GM18508 (cell line): ENCODE results near the gene DMKN.
"Not testable (repeated sequence)": the region's sequence is repeated elsewhere in the genome, so short reads cannot be mapped to it uniquely, and the experiment has no call there.

Source experiments
- ATAC-seq: cut with Tn5 transposase; IDR thresholded peaks from one replicate; pipeline ENCODE4 v1.9.1; 2021; ENCODE audit warnings: moderate number of reproducible peaks; ENCODE audit not compliant: insufficient read depth, unreplicated experiment

The DMKN gene

GRCh38 chr19:35501684-35502083 lies 11.8 kb downstream of the DMKN start:
- no peak for ATAC-seq

GRCh38 chr19:35500611-35501010 lies 12.8 kb downstream of the DMKN start:
- no peak for ATAC-seq

- ATAC-seq = no peak
These were observed 14.4 kb downstream of the DMKN start for GRCh38 chr19:35498984-35499527.

GRCh38 chr19:35498220-35498619 lies 15.2 kb downstream of the DMKN start:
- no peak for ATAC-seq

- no peak for ATAC-seq
These were observed 16.0 kb downstream of the DMKN start for GRCh38 chr19:35497406-35497805.

GRCh38 chr19:35495107-35496064 lies 18.1 kb downstream of the DMKN start:
- no peak for ATAC-seq

- ATAC-seq = no peak
These were observed 19.5 kb downstream of the DMKN start for GRCh38 chr19:35493971-35494370.

- no peak for ATAC-seq
These were observed 21.6 kb downstream of the DMKN start for GRCh38 chr19:35491836-35492360.

- no peak for ATAC-seq
These were observed 23.1 kb downstream of the DMKN start, which contains the start of gene KRTDAP for GRCh38 chr19:35490364-35490763. Gene KRTDAP, minus strand, starts transcription at chr19:35490464. Its CDS starts 22 bp downstream, at chr19:35490442.

- no peak for ATAC-seq
These were observed 24.8 kb downstream of the DMKN start for GRCh38 chr19:35488677-35489076.

- ATAC-seq = no peak
These were observed 25.7 kb downstream of the DMKN start for GRCh38 chr19:35487656-35488182.

GRCh38 chr19:35486268-35486708 lies 27.2 kb downstream of the DMKN start:
- no peak for ATAC-seq

- no peak for ATAC-seq
These were observed 29.0 kb downstream of the DMKN start for GRCh38 chr19:35484252-35485036.

- no peak for ATAC-seq
These were observed 30.4 kb downstream of the DMKN start for GRCh38 chr19:35483089-35483488.

GRCh38 chr19:35478794-35479677 lies 34.4 kb downstream of the DMKN start:
- no peak for ATAC-seq

GRCh38 chr19:35476149-35476548 lies 37.3 kb downstream of the DMKN start:
- no peak for ATAC-seq

- ATAC-seq = not testable (repeated sequence)
These were observed 38.9 kb downstream of the DMKN start for GRCh38 chr19:35474594-35474993.

- no peak for ATAC-seq
These were observed 39.3 kb downstream of the DMKN start for GRCh38 chr19:35474104-35474503.

- ATAC-seq = no peak
These were observed 41.5 kb downstream of the DMKN start for GRCh38 chr19:35471946-35472345.
